ENCODE data around the gene WDR88. TPM values are rescaled to one million over a fixed set of nuclear protein-coding genes. Genes with fewer than 3 reads are reported as not detected.

WDR88 gene
- total and polyA plus RNA-seq, 2 donors from 2014 or later, result not detected

GRCh38 chr19:33224694-33225457 is 93.0 kb downstream of the WDR88 start:
- no peak for TF ChIP-seq CTCF (IDR thresholded peaks at IDR 0.05; ENCODE audit: borderline replicate concordance, extremely low read depth, insufficient read depth)
- Histone ChIP-seq H3K9me3 (ENCODE audit: control insufficient read depth in 2 of 3, insufficient read depth in 1 of 3, low read length in 3 of 3) (peaks cover 0 to 18% (median 5%) of the 10 kb centered on the region in 3 donors), H3K36me3 (ENCODE audit: control insufficient read depth in 2 of 3, insufficient read depth in 3 of 3, low read length in 3 of 3) (no peaks in the 10 kb centered on the region), H3K4me3 (ENCODE audit: low read length in 3 of 3) (no peak overlapping the region), H3K27me3 (ENCODE audit: control insufficient read depth, insufficient read depth, low read length) (peaks cover 14% of the 10 kb centered on the region), H3K4me1 (ENCODE audit: control insufficient read depth in 2 of 3, insufficient read depth in 2 of 3, low read depth in 1 of 3, low read length in 3 of 3) (peaks cover 0 to 4% (median 0%) of the 10 kb centered on the region in 3 donors), H3K9ac (ENCODE audit: low read length in 3 of 3) (no peak overlapping the region), H3K27ac (ENCODE audit: low read depth in 2 of 2, low read length in 2 of 2) (no peak overlapping the region)
- DNase-seq (no peak), FAIRE-seq (no peak)
- intact Hi-C loops (cut with DNase I), result no loop called here

Other genes starting within 250 kb of the WDR88 start
- gene CEP89, start 160.2 kb upstream of the WDR88 start, total RNA-seq, result 24.0 TPM
- gene CEP89, start 160.2 kb upstream of the WDR88 start, polyA plus RNA-seq (ENCODE audit: insufficient read depth, low read depth, low replicate concordance), result 12.4 TPM
- 2.0 TPM for gene FAAP24, start 159.9 kb upstream of the WDR88 start, total RNA-seq
- gene FAAP24, start 159.9 kb upstream of the WDR88 start, polyA plus RNA-seq (ENCODE audit: insufficient read depth, low read depth, low replicate concordance), result 1.4 TPM
- 50.3 TPM for gene RHPN2, start 67.2 kb upstream of the WDR88 start, total RNA-seq
- gene RHPN2, start 67.2 kb upstream of the WDR88 start, polyA plus RNA-seq (ENCODE audit: insufficient read depth, low read depth, low replicate concordance), result 13.5 TPM
- gene GPATCH1, start 50.9 kb upstream of the WDR88 start, total RNA-seq, result 9.1 TPM
- gene GPATCH1, start 50.9 kb upstream of the WDR88 start, polyA plus RNA-seq (ENCODE audit: insufficient read depth, low read depth, low replicate concordance), result 4.3 TPM
- gene LRP3, start 62.2 kb downstream of the WDR88 start, total RNA-seq, result 23.8 TPM
- 13.9 TPM for gene LRP3, start 62.2 kb downstream of the WDR88 start, polyA plus RNA-seq (ENCODE audit: insufficient read depth, low read depth, low replicate concordance)
- gene SLC7A10, start 93.7 kb downstream of the WDR88 start, total RNA-seq, result not detected
- gene SLC7A10, start 93.7 kb downstream of the WDR88 start, polyA plus RNA-seq (ENCODE audit: insufficient read depth, low read depth, low replicate concordance), result 0.41 TPM
- gene CEBPA, start 170.4 kb downstream of the WDR88 start, total RNA-seq, result 7.1 TPM
- 6.6 TPM for gene CEBPA, start 170.4 kb downstream of the WDR88 start, polyA plus RNA-seq (ENCODE audit: insufficient read depth, low read depth, low replicate concordance)
- gene CEBPG, start 241.6 kb downstream of the WDR88 start, total RNA-seq, result 22.4 TPM
- 13.0 TPM for gene CEBPG, start 241.6 kb downstream of the WDR88 start, polyA plus RNA-seq (ENCODE audit: insufficient read depth, low read depth, low replicate concordance)

All from kidney (tissue), 14 donors.